Loucy (cell line): ENCODE measurements around the gene TGM3.

Source experiments
- H2AFZ ChIP-seq: fragments of 200-600 bp; sonication (generic); 2 replicates; pipeline ENCODE4 v1.6.0; 2016; ENCODE audit warnings: antibody characterized with exemption, mild to moderate bottlenecking, low read length, moderate library complexity
- H3F3A ChIP-seq: fragments of 200-600 bp; 2 replicates; pipeline ENCODE4 v1.6.0; 2016; ENCODE audit warnings: antibody characterized with exemption, low read depth, mild to moderate bottlenecking
- H3K27me3 ChIP-seq: fragments of 200-600 bp; sonication (generic); 2 replicates; pipeline ENCODE4 v1.6.1; 2014; ENCODE audit warnings: low read length, mild to moderate bottlenecking; ENCODE audit not compliant: insufficient read depth, poor library complexity, severe bottlenecking
- H3K36me3 ChIP-seq: fragments of 200-600 bp; sonication (generic); 2 replicates; pipeline ENCODE4 v1.6.1; 2016; ENCODE audit warnings: low read length; ENCODE audit not compliant: insufficient read depth
- H3K4me1 ChIP-seq: fragments of 200-600 bp; sonication (generic); 2 replicates; pipeline ENCODE4 v1.5.1; 2014; ENCODE audit warnings: low read length, mild to moderate bottlenecking; ENCODE audit not compliant: insufficient read depth, poor library complexity, severe bottlenecking
- H3K4me2 ChIP-seq: fragments of 200-600 bp; sonication (generic); 2 replicates; pipeline ENCODE4 v1.6.0; 2014; ENCODE audit warnings: antibody characterized with exemption, low read length, low read depth, mild to moderate bottlenecking; ENCODE audit not compliant: poor library complexity, severe bottlenecking
- H3K4me3 ChIP-seq: fragments of 200-600 bp; sonication (generic); 2 replicates; pipeline ENCODE4 v1.5.1; 2014; ENCODE audit warnings: low read length, mild to moderate bottlenecking, mixed read lengths; ENCODE audit not compliant: poor library complexity, severe bottlenecking
- H3K79me2 ChIP-seq: fragments of 200-600 bp; sonication (generic); 2 replicates; pipeline ENCODE4 v1.6.1; 2014; ENCODE audit warnings: low read length; ENCODE audit not compliant: insufficient read depth
- H3K9ac ChIP-seq: fragments of 200-600 bp; sonication (generic); 2 replicates; pipeline ENCODE4 v1.6.0; 2014; ENCODE audit warnings: mild to moderate bottlenecking, low read depth, low read length, moderate library complexity; ENCODE audit not compliant: poor library complexity, severe bottlenecking
- H3K9me2 ChIP-seq: fragments of 200-600 bp; sonication (generic); replicated peaks from 2 replicates; pipeline ENCODE4 v1.6.1; 2016; ENCODE audit warnings: low read depth, low read length, mixed read lengths
- H3K9me3 ChIP-seq: fragments of 200-600 bp; sonication (generic); 2 replicates; pipeline ENCODE4 v1.6.1; 2014; ENCODE audit warnings: mild to moderate bottlenecking, antibody characterized with exemption, low read length, low read depth; ENCODE audit not compliant: insufficient read depth
- H4K20me1 ChIP-seq: fragments of 200-600 bp; sonication (generic); 2 replicates; pipeline ENCODE4 v1.6.0; 2014; ENCODE audit warnings: antibody characterized with exemption, low read length, mild to moderate bottlenecking; ENCODE audit not compliant: insufficient read depth, poor library complexity, severe bottlenecking
- CTCF ChIP-seq: fragments of 200-600 bp; sonication (generic); conservative IDR thresholded peaks from 2 replicates; pipeline ENCODE4 v1.5.1; 2014; ENCODE audit warnings: mild to moderate bottlenecking, antibody characterized with exemption, low read length
- EZH2phosphoT487 ChIP-seq: fragments of 200-600 bp; IDR thresholded peaks from 2 replicates; pipeline ENCODE4 v1.6.1; 2018; ENCODE audit warnings: antibody characterized with exemption, mild to moderate bottlenecking, moderate library complexity, borderline replicate concordance

TGM3 gene

GRCh38 chr20:2249935-2250334 is 45.9 kb upstream of the TGM3 start:
- Histone ChIP-seq H3K79me2 (no peaks in the 10 kb centered on the region), H3K4me1 (no peaks in the 10 kb centered on the region), H3K9ac (no peak overlapping the region), H3K4me2 (no peak overlapping the region), H3F3A (no peaks in the 10 kb centered on the region), H3K4me3 (no peak overlapping the region), H3K9me3 (no peaks in the 10 kb centered on the region), H3K9me2 (no peaks in the 10 kb centered on the region), H4K20me1 (no peaks in the 10 kb centered on the region), H3K36me3 (no peaks in the 10 kb centered on the region), H3K27me3 (no peaks in the 10 kb centered on the region), H2AFZ (no peak overlapping the region)
- no peak for TF ChIP-seq EZH2phosphoT487
- TF ChIP-seq CTCF: no peak

GRCh38 chr20:2252419-2252997 is 43.3 kb upstream of the TGM3 start:
- Histone ChIP-seq H3K9ac (no peak overlapping the region), H4K20me1 (no peaks in the 10 kb centered on the region), H3K4me3 (no peak overlapping the region), H3K4me2 (no peak overlapping the region), H3K36me3 (no peaks in the 10 kb centered on the region), H3K9me3 (no peaks in the 10 kb centered on the region), H2AFZ (no peak overlapping the region), H3F3A (no peaks in the 10 kb centered on the region), H3K79me2 (no peaks in the 10 kb centered on the region), H3K9me2 (no peaks in the 10 kb centered on the region), H3K4me1 (no peaks in the 10 kb centered on the region), H3K27me3 (no peaks in the 10 kb centered on the region)
- TF ChIP-seq CTCF (no peak), EZH2phosphoT487 (no peak)

GRCh38 chr20:2253256-2253655 is 42.5 kb upstream of the TGM3 start:
- Histone ChIP-seq H3K27me3 (no peaks in the 10 kb centered on the region), H3K9me3 (no peaks in the 10 kb centered on the region), H3K9ac (no peak overlapping the region), H2AFZ (no peak overlapping the region), H3K79me2 (no peaks in the 10 kb centered on the region), H3K4me1 (no peaks in the 10 kb centered on the region), H3K9me2 (no peaks in the 10 kb centered on the region), H4K20me1 (no peaks in the 10 kb centered on the region), H3K4me3 (no peak overlapping the region), H3K36me3 (no peaks in the 10 kb centered on the region), H3K4me2 (no peak overlapping the region), H3F3A (no peaks in the 10 kb centered on the region)
- TF ChIP-seq CTCF (no peak), EZH2phosphoT487 (no peak)
